Fibroblast of the conjunctiva (primary cell): ENCODE data around the gene ADGRG3.

Experiments
- DNase-seq: peaks from one replicate; pipeline ENCODE4 v3.0.0-alpha.2; 2010; ENCODE audit warnings: low read depth

The ADGRG3 gene

DNA sequence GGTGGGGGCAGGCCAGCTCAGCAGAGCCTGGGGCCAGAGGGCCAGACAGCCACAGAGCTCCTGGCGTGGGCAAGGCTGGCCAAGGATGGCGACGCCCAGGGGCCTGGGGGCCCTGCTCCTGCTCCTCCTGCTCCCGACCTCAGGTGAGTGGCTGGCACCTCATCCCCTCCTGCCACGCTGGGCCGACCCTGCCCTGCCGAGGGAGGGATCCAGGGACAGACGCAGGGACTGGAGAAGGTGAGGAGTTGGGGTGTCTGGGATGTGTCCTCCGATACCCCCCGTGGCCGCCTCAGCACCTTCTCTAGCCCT lies at the start of gene ADGRG3:
Gene ADGRG3 (plus strand): TSS at position 44 of the 309 bp plus-strand sequence. CDS start 42 bp downstream, at position 86.
- no peak for DNase-seq

GRCh38 chr16:57619133-57619605 lies 48.9 kb upstream of the ADGRG3 start:
- DNase-seq, result no peak

GRCh38 chr16:57619606-57620334 lies 48.3 kb upstream of the ADGRG3 start:
- no peak for DNase-seq

DNA sequence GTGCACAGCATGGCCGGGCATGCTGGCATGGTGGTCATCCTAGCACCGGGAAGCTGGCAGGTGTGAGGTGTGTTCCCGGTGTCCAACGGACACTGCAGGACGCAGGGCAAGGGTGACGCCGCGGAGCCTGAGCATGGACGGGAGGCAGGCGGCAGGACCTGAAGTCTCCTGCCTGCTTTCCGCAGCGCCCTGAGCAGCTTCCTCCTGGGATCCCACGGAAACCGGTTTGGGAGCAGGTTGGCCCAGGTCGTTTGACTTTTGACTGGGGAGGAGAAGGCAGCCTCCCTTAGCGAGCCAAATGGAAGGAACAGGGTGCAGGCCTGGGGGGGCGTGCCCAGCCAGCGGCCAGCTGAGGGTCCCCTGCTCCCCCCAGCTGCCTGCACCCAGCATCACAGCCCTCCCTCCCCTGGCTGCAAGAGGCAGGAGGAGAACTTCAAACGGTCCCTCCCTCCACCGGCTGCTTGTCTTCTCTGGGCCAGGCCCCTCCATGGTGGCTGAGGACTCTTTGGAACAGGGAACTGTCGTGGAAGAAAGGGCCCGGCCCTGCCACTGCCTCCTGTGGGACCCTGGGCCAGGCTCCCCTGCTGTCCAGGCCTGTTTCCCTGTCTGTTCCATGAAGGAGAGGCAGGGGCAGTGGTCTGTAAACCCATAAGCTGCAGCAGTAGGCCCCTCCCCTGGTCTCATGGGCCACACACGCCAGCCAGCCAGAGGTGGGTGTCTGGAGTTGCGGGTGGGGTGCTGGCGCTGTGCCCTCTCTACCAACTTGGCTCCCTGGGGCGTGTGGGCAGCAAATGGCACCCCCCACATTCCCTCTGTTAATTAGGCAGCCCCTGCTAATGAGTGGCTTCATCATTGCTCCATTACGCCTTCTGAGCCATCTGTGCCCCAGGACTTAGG lies 47.5 kb upstream of the ADGRG3 start:
- DNase-seq, result no peak

DNA sequence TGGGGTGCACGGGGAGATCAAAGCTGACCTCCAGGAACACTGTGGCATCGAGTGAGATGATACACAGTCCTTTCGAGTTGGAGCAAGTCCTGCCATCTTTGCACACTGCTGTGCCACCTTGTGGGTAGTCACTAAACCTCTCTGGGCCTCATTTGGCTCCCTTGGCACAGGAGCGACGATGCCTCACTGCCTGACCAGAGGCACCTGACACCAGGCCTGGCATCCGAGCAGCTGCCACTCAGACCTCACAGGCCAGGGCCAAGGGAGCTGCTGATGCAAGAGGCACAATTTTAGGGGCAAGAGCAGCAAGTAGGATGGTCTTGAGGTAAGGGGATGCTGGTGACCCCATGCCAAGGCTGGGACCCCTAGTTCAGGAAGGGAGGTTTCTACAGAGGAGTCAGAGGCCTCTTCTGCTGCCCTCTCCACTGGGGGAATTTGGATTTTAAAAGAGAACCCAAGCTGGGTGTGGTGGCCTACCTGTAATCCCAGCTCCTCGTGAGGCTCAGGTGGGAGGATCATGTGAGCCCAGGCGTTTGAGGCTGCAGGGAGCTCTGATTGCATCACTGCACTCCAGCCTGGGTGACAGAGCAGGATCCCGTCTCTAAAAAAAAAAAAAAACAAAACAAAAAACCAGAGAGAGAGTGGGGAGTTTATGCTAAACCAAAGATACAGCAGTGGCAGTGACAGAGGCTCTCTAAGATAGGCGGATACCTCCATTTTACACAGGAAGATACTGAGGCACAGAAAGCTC lies 46.4 kb upstream of the ADGRG3 start:
- no peak for DNase-seq

DNA sequence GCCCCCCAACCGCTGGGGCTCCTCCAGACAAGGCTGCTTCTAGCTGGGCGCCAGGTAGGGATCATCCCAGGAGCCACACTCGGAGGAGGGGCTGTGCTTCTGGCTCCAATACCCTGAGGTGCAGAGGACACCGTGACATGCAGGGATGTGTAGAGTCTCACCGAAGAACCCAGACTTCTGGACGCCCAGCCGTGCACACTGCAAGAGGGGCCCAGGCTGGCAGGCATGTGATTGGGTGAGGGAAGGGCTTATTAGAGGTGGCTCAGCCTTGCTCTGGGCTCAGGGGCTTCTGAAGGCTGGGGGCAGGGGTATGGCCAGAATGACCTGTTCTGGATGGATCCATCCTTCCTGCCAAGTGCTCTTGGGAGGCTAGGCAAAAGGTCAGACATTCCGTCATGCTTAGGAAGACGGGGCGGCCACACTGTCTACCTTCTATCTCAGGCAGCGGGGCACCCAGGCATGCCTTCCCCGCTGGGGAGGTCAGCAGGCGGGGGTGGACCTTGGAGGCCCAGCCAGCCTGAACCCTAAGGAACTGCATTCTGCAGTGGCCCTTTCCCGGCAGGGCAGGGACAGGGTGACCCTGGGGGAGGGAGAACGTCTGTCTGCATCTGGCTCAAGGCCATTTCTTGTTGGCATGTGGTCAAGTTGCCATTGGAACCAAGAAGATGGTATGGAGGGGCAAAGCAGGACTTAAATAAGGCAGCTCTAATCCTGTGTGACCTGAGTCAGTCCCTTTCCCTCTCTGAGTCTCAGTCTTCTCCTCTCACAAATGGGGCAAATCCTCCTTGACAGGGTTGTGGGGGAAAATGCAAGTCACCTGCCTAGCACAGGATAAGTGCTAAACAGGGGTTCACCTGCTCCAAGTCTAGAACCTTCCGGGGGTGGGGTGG lies 45.5 kb upstream of the ADGRG3 start:
- no peak for DNase-seq

- no peak for DNase-seq
Observed at GRCh38 chr16:57623251-57624043, 44.7 kb upstream of the ADGRG3 start.

DNA sequence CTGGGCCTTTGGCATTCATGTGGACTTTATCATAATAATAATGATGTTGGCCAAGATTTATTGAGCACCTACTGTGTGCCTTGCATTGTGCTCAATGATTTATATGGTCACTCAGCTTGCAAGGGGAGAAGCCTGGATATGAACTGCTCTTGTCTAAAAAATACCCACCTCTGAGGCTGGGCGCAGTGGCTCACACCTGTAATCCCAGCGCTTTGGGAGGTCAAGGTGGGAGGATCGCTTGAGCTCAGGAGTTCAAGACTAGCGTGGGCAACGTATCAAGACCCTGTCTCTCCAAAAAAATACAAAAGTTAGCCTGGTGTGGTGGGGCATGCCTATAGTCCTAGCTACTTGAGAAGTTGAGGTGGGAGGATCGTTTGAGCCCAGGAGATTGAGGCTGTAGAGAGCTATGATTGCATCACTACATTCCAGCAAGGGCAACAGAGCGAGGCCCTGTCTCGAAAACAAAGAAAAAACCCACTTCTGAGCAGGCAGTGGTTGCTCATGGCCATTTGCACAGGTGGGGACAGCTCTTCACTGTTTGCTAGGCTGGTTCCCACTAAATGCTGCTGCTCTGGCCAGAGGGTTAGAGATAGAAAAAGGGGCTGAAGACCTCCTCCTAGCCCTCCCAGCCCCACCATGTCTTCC lies 43.9 kb upstream of the ADGRG3 start:
- DNase-seq, result no peak

- DNase-seq, result no peak
Observed at GRCh38 chr16:57624806-57625500, 43.2 kb upstream of the ADGRG3 start.

DNA sequence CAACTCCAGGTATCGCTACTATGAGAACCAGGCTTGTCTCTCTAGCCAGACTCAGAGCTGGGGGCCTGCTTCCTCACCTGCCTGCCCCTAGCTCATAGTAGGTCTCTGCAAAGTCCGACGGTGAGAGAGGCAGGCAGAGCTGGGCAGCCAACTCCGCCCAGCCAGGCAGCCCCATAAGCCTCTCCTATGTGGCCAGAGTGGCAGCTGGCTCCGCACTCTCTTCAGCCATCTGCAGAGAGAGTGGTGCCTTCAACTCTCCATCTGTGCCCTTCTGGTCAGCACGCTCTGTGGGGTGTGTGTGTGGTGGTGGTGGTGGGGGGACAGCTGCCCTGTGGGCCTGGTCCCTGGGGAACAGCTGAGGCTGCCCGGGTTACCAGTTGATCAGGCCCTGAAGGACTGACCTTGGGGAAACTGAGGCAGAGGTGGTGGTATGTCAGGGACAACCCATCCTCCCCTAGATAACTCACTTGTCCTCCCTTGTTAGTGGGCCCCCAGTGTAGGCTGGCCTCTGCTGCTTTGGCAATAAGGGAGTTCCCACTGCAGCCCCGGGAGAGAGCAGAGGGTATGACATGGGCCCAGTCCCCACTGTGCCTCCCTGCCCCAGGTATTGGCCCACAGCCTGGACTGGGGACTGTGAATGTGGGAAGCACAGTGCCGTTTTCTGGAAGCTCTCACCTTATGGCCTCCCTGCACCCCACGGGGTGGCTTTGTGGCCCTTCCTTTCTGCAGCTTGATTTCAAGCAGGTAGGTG lies 41.5 kb upstream of the ADGRG3 start:
- DNase-seq, result no peak

DNA sequence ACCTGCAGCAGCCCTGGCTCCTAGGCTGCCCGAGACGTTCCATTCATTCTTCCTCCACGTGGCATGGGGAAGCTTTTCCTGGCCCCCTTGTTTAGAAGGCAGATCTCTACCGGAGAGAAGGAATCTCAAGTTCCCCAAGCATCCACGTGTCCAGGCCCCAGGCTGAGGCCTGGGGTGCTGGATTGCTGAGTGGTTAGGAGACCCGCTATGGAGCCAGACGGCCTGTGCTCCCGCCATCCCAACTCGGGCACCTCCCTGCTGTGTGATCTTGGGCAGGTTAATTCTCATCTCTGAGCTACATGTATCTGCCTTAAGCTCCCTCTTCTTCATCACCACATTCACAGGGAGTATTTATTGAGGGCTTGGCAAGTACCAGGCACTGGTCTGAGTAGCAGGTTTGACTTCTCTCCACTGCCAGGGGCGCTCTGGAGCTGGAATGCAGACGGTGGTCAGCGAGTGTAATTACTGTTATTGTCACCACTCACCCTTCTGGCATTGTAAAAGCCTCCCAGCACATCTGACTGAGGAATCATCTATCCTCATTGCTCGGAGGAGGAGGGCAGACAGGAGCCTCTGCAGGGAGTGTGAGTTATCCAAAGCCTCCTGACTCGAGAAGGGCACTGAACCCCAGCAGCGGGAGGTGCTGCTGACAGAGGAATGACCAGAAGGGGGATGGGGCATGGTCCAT lies 40.8 kb upstream of the ADGRG3 start:
- DNase-seq, result no peak

- DNase-seq, result peak; percentile 87
Observed at GRCh38 chr16:57628008-57628781, 39.9 kb upstream of the ADGRG3 start, which contains the start of gene ADGRG1. ADGRG1 (plus strand) TSS chr16:57628630; CDS start chr16:57650288, 21,658 bp downstream.

DNA sequence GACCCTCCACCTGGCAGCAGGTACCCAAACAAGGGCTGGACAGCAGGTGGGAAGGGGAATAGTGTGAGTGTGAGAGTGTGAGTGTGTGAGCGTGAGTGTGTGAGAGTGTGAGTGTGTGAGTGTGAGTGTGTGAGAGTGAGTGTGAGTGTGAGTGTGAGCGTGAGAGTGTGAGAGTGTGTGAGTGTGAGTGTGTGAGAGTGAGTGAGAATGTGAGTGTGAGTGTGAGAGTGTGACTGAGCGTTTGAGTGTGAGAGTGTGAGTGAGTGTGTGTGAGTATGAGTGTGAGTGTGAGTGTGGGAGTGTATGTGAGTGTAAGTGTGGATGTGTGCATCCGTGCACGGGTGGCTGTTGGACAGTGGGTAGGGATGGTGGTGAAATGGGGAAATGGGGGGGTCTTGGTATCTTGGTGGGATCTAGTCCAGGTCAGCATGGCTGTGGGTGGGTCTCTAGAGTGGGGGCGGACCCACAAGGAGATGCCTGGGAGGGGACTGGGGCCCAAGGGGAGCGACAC lies 39.3 kb upstream of the ADGRG3 start:
- no peak for DNase-seq

GRCh38 chr16:57629516-57630406 lies 38.3 kb upstream of the ADGRG3 start:
- DNase-seq, result no peak

DNA sequence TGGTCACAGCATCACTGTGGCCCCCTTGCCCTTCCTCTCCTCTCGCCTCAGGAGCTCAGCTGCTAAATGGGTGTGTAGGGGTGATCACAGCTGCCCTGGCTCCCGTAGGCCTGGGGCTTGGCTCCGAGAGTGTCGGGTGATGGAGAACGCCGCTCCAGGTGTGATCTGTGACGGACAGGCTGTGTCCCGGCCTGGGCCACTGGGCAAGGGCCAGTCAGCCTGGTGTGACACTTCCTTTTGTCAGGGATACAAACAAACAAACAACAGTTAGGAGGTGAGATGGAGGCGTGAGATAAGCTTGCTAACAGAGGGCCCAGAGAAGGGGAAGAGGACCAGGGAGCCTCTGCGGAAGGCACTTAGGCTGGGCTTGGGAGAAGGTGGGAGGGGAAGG lies 37.7 kb upstream of the ADGRG3 start:
- DNase-seq, result no peak
